HepG2 (cell line): ENCODE results near the gene TAF3. TPM values are rescaled to one million over a fixed set of nuclear protein-coding genes. Genes with fewer than 3 reads are reported as not detected.

ENCODE experiments used
- ARID4A ChIP-seq: sonication (generic); formaldehyde crosslinking; IDR thresholded peaks from 2 replicates; pipeline ENCODE4 v1.5.0; 2020; ENCODE audit warnings: mild to moderate bottlenecking, missing genetic modification reagents, borderline replicate concordance
- ATRX ChIP-seq: sonication (generic); formaldehyde crosslinking; IDR thresholded peaks from 2 replicates; pipeline ENCODE4 v1.4.0; 2020; ENCODE audit warnings: missing genetic modification reagents, borderline replicate concordance
- BCL3 ChIP-seq: sonication (generic); formaldehyde crosslinking; IDR thresholded peaks from 2 replicates; pipeline ENCODE4 v1.5.1; 2020; ENCODE audit warnings: mild to moderate bottlenecking, missing genetic modification reagents, moderate library complexity
- CBX5 ChIP-seq: sonication (generic); formaldehyde crosslinking; IDR thresholded peaks from 2 replicates; pipeline ENCODE4 v1.4.0; 2020; ENCODE audit warnings: missing genetic modification reagents, borderline replicate concordance
- FOXP4 ChIP-seq: sonication (generic); formaldehyde crosslinking; IDR thresholded peaks from 2 replicates; pipeline ENCODE4 v1.4.0; 2020; ENCODE audit warnings: missing genetic modification reagents
- MED13 ChIP-seq: sonication (generic); formaldehyde crosslinking; IDR thresholded peaks from 2 replicates; pipeline ENCODE4 v1.5.0; 2020; ENCODE audit warnings: missing genetic modification reagents
- MXD4 ChIP-seq: IDR thresholded peaks from 2 replicates; pipeline ENCODE4 v1.6.1; 2016; ENCODE audit warnings: mild to moderate bottlenecking, missing biosample characterization, missing genetic modification reagents
- NCOA2 ChIP-seq: sonication (generic); formaldehyde crosslinking; IDR thresholded peaks from 2 replicates; pipeline ENCODE4 v1.8.0; 2022; ENCODE audit warnings: inconsistent platforms
- NR0B2 ChIP-seq: sonication (generic); formaldehyde crosslinking; IDR thresholded peaks from 2 replicates; pipeline ENCODE4 v1.4.0; 2020; ENCODE audit warnings: mild to moderate bottlenecking, missing genetic modification reagents
- POLR2G ChIP-seq: fragments of 200-400 bp; formaldehyde crosslinking; IDR thresholded peaks from 2 replicates; pipeline ENCODE4 v1.6.1; 2018; ENCODE audit warnings: mild to moderate bottlenecking, low read depth, low read length, moderate library complexity
- SATB2 ChIP-seq: sonication (generic); formaldehyde crosslinking; IDR thresholded peaks from 2 replicates; pipeline ENCODE4 v1.5.0; 2020; ENCODE audit warnings: missing genetic modification reagents
- SOX13 ChIP-seq, 3 experiments: fragments of 450-650 bp in 1 of 3; sonication (generic) in 1 of 3; formaldehyde crosslinking in 1 of 3; IDR thresholded peaks in 2 of 3; conservative IDR thresholded peaks in 1 of 3; 2 replicates each; pipeline versions ENCODE4 v1.5.0 to v1.6.1; 2016 to 2020; ENCODE audit warnings: antibody characterized with exemption in 1 of 3, mild to moderate bottlenecking in 1 of 3, missing compliant biosample characterization in 1 of 3, missing genetic modification reagents in 1 of 3, moderate library complexity in 1 of 3
- SUZ12 ChIP-seq: fragments of 150-350 bp; IDR thresholded peaks from 2 replicates; pipeline ENCODE4 v1.6.1; 2014; ENCODE audit warnings: low read depth, low read length
- TCF7 ChIP-seq: sonication (generic); IDR thresholded peaks from 2 replicates; pipeline ENCODE4 v1.6.1; 2016; ENCODE audit warnings: antibody characterized with exemption, low read depth
- TEAD2 ChIP-seq: sonication (generic); formaldehyde crosslinking; IDR thresholded peaks from 2 replicates; pipeline ENCODE4 v1.9.0; 2021; ENCODE audit warnings: missing genetic modification reagents
- TRIM22 ChIP-seq: fragments of 450-650 bp; IDR thresholded peaks from 2 replicates; pipeline ENCODE4 v1.6.1; 2017
- ZNF326 ChIP-seq: sonication (generic); formaldehyde crosslinking; IDR thresholded peaks from 2 replicates; pipeline ENCODE4 v1.4.0; 2020; ENCODE audit warnings: missing genetic modification reagents, borderline replicate concordance
- ZNF549 ChIP-seq: sonication (generic); formaldehyde crosslinking; IDR thresholded peaks from 2 replicates; pipeline ENCODE4 v1.5.0; 2020; ENCODE audit warnings: missing genetic modification reagents
- ZNF563 ChIP-seq: sonication (generic); formaldehyde crosslinking; IDR thresholded peaks from 2 replicates; pipeline ENCODE4 v1.8.0; 2022; ENCODE audit warnings: mild to moderate bottlenecking, moderate library complexity, missing genetic modification reagents
- ZNF672 ChIP-seq: sonication (generic); formaldehyde crosslinking; IDR thresholded peaks from 2 replicates; pipeline ENCODE4 v1.8.1; 2022; ENCODE audit warnings: missing genetic modification reagents
- ZSCAN22 ChIP-seq: sonication (generic); formaldehyde crosslinking; IDR thresholded peaks from 2 replicates; pipeline ENCODE4 v1.4.0; 2020; ENCODE audit warnings: mild to moderate bottlenecking, missing genetic modification reagents
- polyA plus RNA-seq, 8 experiments: library from polyadenylated mRNA; depleted of rRNA in 3 of 8; stranded (reverse) in 7 of 8; unstranded in 1 of 8; fragments of >200 nt; fragmentation: Illumina TruSeq in 4 of 8; extraction: Trizol in 4 of 8; gene quantifications; 2 replicates each; pipeline versions ENCODE4 v1.2.1 to v1.2.3, GENCODE V29; 2011 to 2016; ENCODE audit warnings: low read depth in 4 of 8, missing spikeins in 1 of 8, mixed read lengths in 1 of 8; ENCODE audit not compliant: insufficient read depth in 1 of 8
- total RNA-seq, 5 experiments: library from RNA; depleted of rRNA; stranded (reverse); fragments of >200 nt; fragmentation: Illumina TruSeq; extraction: Trizol; gene quantifications; 2 replicates each; pipeline ENCODE4 v1.2.3, GENCODE V29; 2016; ENCODE audit warnings: low read depth in 1 of 5

The TAF3 gene
- total and polyA plus RNA-seq, 2 of the 13 experiments (the other 11 are each of a cell fraction or from before 2014, with no cell fraction given): 1.7 to 2.9 TPM

- no peak for TF ChIP-seq ZNF563 (CRISPR knock-in tag)
- TF ChIP-seq ATRX (CRISPR knock-in tag): no peak
- TF ChIP-seq ZSCAN22 (CRISPR knock-in tag): peak; percentile 78; the same call in 1 of the 2 replicates
- no peak for TF ChIP-seq NR0B2 (CRISPR knock-in tag)
- peak; percentile 48; the same call in 1 of the 2 replicates for TF ChIP-seq ARID4A
- no peak for TF ChIP-seq TRIM22
- no peak for TF ChIP-seq TEAD2 (CRISPR knock-in tag)
- TF ChIP-seq ZNF672 (CRISPR knock-in tag): no peak
- no peak for TF ChIP-seq TCF7
- no peak for TF ChIP-seq MED13 (CRISPR knock-in tag)
- TF ChIP-seq SATB2: no peak
- 0 out of 2 replicates have a peak, but pooled peaks have one; percentile 26 for TF ChIP-seq MXD4 (CRISPR knock-in tag)
- TF ChIP-seq ZNF326 (CRISPR knock-in tag): no peak
- 0 out of 2 replicates have a peak, but pooled peaks have one; percentile 32 for TF ChIP-seq NCOA2
- 0 out of 2 replicates have a peak, but pooled peaks have one; percentile 12 for TF ChIP-seq FOXP4 (CRISPR knock-in tag)
- TF ChIP-seq POLR2G: no peak
- no peak for TF ChIP-seq SOX13 (IDR thresholded peaks at IDR 0.05)
- TF ChIP-seq SOX13 (CRISPR knock-in tag; conservative IDR thresholded peaks at IDR 0.05 in 1 of 2, IDR thresholded peaks at IDR 0.05 in 1 of 2): no peak; a peak in 1 of 4 replicates
- TF ChIP-seq ZNF549 (CRISPR knock-in tag): no peak
- no peak for TF ChIP-seq BCL3 (CRISPR knock-in tag)
- peak; percentile 67; the same call in 1 of the 2 replicates for TF ChIP-seq CBX5
- TF ChIP-seq SUZ12: no peak
These were observed 90.4 kb downstream of the TAF3 start (continued) for GRCh38 chr10:7908541-7909210.
